Measurements from ENCODE around the gene CDH13. TPM values are rescaled to one million over a fixed set of nuclear protein-coding genes. Genes with fewer than 3 reads are reported as not detected.

CDH13 gene
- total RNA-seq, 2 experiments from 2014 or later: not detected

DNA sequence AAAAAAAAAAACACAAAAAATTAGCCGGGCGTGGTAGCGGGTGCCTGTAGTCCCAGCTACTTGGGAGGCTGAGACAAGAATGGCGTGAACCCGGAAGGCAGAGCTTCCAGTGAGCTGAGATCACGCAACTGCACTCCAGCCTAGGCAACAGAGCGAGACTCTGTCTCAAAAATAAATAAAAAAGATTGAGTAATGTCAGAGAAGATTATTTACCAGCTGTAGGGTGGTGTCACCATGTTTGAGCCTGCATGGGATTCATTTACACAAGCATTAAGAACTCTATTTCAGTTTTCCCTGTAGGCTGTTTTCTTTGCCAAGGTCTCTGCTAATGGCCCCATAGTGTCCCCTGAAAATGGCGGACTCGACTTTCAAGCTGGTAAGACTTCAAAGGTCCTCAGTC is 575.0 kb downstream of the CDH13 start:
- Histone ChIP-seq H3K4me3 (ENCODE audit: low read depth, low read length, poor library complexity, severe bottlenecking) (no peak overlapping the region), H3K4me1 (ENCODE audit: insufficient read depth, low read length, poor library complexity, severe bottlenecking) (no peaks in the 10 kb centered on the region), H3K4me2 (ENCODE audit: low read length) (no peak overlapping the region), H3K9me3 (ENCODE audit: low read length) (no peaks in the 10 kb centered on the region), H2AFZ (ENCODE audit: low read length) (no peak overlapping the region), H3K79me2 (ENCODE audit: insufficient read depth, low read depth, low read length) (no peaks in the 10 kb centered on the region), H4K20me1 (ENCODE audit: insufficient read depth, low read length) (no peaks in the 10 kb centered on the region), H3K36me3 (ENCODE audit: insufficient read depth, low read length) (no peaks in the 10 kb centered on the region), H3K27ac (ENCODE audit: low read depth, low read length, poor library complexity, severe bottlenecking) (no peak overlapping the region), H3K9me2 (ENCODE audit: insufficient read depth, low read length) (no peaks in the 10 kb centered on the region)
- intact Hi-C loops (cut with micrococcal nuclease; ENCODE audit: unreplicated experiment): no loop called here
- TF ChIP-seq, protein P1, sequence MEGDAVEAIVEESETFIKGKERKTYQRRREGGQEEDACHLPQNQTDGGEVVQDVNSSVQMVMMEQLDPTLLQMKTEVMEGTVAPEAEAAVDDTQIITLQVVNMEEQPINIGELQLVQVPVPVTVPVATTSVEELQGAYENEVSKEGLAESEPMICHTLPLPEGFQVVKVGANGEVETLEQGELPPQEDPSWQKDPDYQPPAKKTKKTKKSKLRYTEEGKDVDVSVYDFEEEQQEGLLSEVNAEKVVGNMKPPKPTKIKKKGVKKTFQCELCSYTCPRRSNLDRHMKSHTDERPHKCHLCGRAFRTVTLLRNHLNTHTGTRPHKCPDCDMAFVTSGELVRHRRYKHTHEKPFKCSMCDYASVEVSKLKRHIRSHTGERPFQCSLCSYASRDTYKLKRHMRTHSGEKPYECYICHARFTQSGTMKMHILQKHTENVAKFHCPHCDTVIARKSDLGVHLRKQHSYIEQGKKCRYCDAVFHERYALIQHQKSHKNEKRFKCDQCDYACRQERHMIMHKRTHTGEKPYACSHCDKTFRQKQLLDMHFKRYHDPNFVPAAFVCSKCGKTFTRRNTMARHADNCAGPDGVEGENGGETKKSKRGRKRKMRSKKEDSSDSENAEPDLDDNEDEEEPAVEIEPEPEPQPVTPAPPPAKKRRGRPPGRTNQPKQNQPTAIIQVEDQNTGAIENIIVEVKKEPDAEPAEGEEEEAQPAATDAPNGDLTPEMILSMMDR (conservative IDR thresholded peaks at IDR 0.05; ENCODE audit: low read length): no peak
- TF ChIP-seq EZH2phosphoT487 (IDR thresholded peaks at IDR 0.05; ENCODE audit: borderline replicate concordance, low read depth, low read length): no peak
- ChIA-PET CTCF (ENCODE audit: unreplicated experiment) (no interaction called here), POLR2A (no interaction called here)
- BruUV-seq (replicated peaks): no TSS peak
- DNase-seq (ENCODE audit: low spot score): no peak

DNA sequence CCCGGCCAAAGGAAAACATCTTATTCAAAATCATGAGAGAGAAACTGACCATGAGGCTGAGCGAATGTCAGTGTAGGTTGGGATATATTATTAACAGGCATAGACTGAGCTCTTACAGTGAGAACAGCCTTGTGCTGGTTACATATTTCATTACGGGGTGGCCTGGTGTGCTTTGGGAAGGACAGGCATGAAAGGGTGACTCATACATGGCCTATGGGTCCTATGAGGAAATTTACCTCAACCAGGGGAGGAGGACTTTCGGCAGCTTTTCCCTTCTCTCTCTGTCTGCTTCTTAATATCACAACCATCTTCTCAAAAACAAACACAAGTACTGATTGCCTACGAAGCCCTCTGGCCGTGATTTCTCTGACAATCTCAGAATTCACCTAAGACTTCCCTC is 579.1 kb downstream of the CDH13 start:
- Histone ChIP-seq H3K4me1 (ENCODE audit: insufficient read depth, low read length, poor library complexity, severe bottlenecking) (no peaks in the 10 kb centered on the region), H3K4me3 (ENCODE audit: low read depth, low read length, poor library complexity, severe bottlenecking) (no peak overlapping the region), H3K27ac (ENCODE audit: low read depth, low read length, poor library complexity, severe bottlenecking) (no peak overlapping the region), H3K9me2 (ENCODE audit: insufficient read depth, low read length) (no peaks in the 10 kb centered on the region), H4K20me1 (ENCODE audit: insufficient read depth, low read length) (no peaks in the 10 kb centered on the region), H2AFZ (ENCODE audit: low read length) (no peak overlapping the region), H3K36me3 (ENCODE audit: insufficient read depth, low read length) (no peaks in the 10 kb centered on the region), H3K9me3 (ENCODE audit: low read length) (no peaks in the 10 kb centered on the region), H3K4me2 (ENCODE audit: low read length) (no peak overlapping the region), H3K79me2 (ENCODE audit: insufficient read depth, low read depth, low read length) (no peaks in the 10 kb centered on the region)
- BruUV-seq (replicated peaks): no TSS peak
- intact Hi-C loops (cut with micrococcal nuclease; ENCODE audit: unreplicated experiment): no loop called here
- TF ChIP-seq, protein P1 (conservative IDR thresholded peaks at IDR 0.05; ENCODE audit: low read length): no peak
- no peak for TF ChIP-seq EZH2phosphoT487 (IDR thresholded peaks at IDR 0.05; ENCODE audit: borderline replicate concordance, low read depth, low read length)
- ChIA-PET CTCF (ENCODE audit: unreplicated experiment) (no interaction called here), POLR2A (no interaction called here)
- DNase-seq (ENCODE audit: low spot score): no peak

DNA sequence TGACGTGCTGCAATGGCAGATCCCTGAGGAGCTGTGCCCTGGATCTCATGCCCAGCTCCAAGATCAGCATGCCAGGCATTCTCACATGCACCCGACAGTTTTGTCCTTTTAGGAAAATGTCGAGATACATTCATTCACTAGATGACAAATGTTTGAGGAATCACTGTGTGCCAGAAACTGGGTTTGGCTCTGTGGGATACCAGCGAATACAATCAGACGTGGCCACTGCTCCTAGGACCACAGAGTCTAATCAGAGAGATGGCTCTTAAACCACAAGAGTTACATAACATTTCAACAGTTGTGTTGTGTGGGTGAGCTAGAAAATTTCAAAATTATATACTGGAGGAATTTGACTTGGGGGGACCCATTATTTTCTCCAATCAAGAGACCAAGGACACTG is 579.7 kb downstream of the CDH13 start:
- DNase-seq (ENCODE audit: low spot score): no peak
- intact Hi-C loops (cut with micrococcal nuclease; ENCODE audit: unreplicated experiment): no loop called here
- Histone ChIP-seq H3K36me3 (ENCODE audit: insufficient read depth, low read length) (no peaks in the 10 kb centered on the region), H4K20me1 (ENCODE audit: insufficient read depth, low read length) (no peaks in the 10 kb centered on the region), H3K4me2 (ENCODE audit: low read length) (no peak overlapping the region), H3K4me1 (ENCODE audit: insufficient read depth, low read length, poor library complexity, severe bottlenecking) (peaks cover 3% of the 10 kb centered on the region), H2AFZ (ENCODE audit: low read length) (no peak overlapping the region), H3K27ac (ENCODE audit: low read depth, low read length, poor library complexity, severe bottlenecking) (no peak overlapping the region), H3K79me2 (ENCODE audit: insufficient read depth, low read depth, low read length) (no peaks in the 10 kb centered on the region), H3K9me2 (ENCODE audit: insufficient read depth, low read length) (no peaks in the 10 kb centered on the region), H3K9me3 (ENCODE audit: low read length) (no peaks in the 10 kb centered on the region), H3K4me3 (ENCODE audit: low read depth, low read length, poor library complexity, severe bottlenecking) (no peak overlapping the region)
- TF ChIP-seq, protein P1 (conservative IDR thresholded peaks at IDR 0.05; ENCODE audit: low read length): no peak
- no peak for TF ChIP-seq EZH2phosphoT487 (IDR thresholded peaks at IDR 0.05; ENCODE audit: borderline replicate concordance, low read depth, low read length)
- ChIA-PET CTCF (ENCODE audit: unreplicated experiment) (no interaction called here), POLR2A (no interaction called here)
- BruUV-seq (replicated peaks): no TSS peak

Data from OCI-LY7 (cell line).